Astrocyte (in vitro differentiated cells and primary cell): ENCODE data around the gene ACAN.

Experiments
- EZH2 ChIP-seq: IDR thresholded peaks from 2 replicates; pipeline ENCODE4 v1.6.1; 2012; ENCODE audit warnings: mild to moderate bottlenecking, low read length, inconsistent platforms; ENCODE audit not compliant: insufficient read depth
- TF ChIP-seq, protein P1 (sequence below): IDR thresholded peaks from 2 replicates; pipeline ENCODE4 v1.5.1; 2011; ENCODE audit warnings: low read depth, mild to moderate bottlenecking, inconsistent platforms, low read length, moderate library complexity; ENCODE audit not compliant: insufficient read depth

DNA sequence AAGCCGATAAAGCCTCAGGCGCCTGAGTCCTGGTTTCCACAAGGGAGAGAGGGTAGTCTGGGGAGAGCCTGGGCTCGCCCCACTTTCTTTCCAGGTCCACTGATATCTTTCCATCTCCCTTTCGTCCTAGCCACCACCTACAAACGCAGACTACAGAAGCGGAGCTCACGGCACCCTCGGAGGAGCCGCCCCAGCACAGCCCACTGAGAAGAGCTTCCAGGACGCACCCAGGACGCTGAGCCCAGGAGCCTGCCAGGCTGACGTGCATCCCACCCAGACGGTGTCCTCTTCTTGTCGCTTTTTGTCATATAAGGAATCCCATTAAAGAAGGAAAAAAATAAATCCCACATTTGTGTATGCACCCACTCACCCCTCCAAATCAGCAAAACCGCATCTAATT is 71.0 kb downstream of the ACAN start:
- TF ChIP-seq EZH2 = no peak
- TF ChIP-seq, protein P1, sequence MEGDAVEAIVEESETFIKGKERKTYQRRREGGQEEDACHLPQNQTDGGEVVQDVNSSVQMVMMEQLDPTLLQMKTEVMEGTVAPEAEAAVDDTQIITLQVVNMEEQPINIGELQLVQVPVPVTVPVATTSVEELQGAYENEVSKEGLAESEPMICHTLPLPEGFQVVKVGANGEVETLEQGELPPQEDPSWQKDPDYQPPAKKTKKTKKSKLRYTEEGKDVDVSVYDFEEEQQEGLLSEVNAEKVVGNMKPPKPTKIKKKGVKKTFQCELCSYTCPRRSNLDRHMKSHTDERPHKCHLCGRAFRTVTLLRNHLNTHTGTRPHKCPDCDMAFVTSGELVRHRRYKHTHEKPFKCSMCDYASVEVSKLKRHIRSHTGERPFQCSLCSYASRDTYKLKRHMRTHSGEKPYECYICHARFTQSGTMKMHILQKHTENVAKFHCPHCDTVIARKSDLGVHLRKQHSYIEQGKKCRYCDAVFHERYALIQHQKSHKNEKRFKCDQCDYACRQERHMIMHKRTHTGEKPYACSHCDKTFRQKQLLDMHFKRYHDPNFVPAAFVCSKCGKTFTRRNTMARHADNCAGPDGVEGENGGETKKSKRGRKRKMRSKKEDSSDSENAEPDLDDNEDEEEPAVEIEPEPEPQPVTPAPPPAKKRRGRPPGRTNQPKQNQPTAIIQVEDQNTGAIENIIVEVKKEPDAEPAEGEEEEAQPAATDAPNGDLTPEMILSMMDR = no peak
